ENCODE results near the gene PTPRC.
"Not testable (repeated sequence)": the region's sequence is repeated elsewhere in the genome, so short reads cannot be mapped to it uniquely, and the experiment has no call there.

PTPRC gene

GRCh38 chr1:198638894-198639635, at the start of gene PTPRC:
Gene PTPRC, plus strand, starts transcription at chr1:198639040. Its CDS starts 229 bp downstream, at chr1:198639269.
- no peak for DNase-seq (ENCODE audit: low spot score)

GRCh38 chr1:198590454-198590853, 48.4 kb upstream of the PTPRC start:
- no peak for DNase-seq (ENCODE audit: low spot score)

- DNase-seq (ENCODE audit: low spot score) = no peak
Observed at GRCh38 chr1:198595765-198596164, 43.1 kb upstream of the PTPRC start.

- DNase-seq (ENCODE audit: low spot score) = no peak
Observed at GRCh38 chr1:198597690-198598430, 41.0 kb upstream of the PTPRC start.

GRCh38 chr1:198598796-198599321, 40.0 kb upstream of the PTPRC start:
- no peak for DNase-seq (ENCODE audit: low spot score)

GRCh38 chr1:198599749-198600148, 39.1 kb upstream of the PTPRC start:
- no peak for DNase-seq (ENCODE audit: low spot score)

GRCh38 chr1:198600906-198601305, 37.9 kb upstream of the PTPRC start:
- no peak for DNase-seq (ENCODE audit: low spot score)

- DNase-seq (ENCODE audit: low spot score) = not testable (repeated sequence)
Observed at GRCh38 chr1:198601310-198601709, 37.5 kb upstream of the PTPRC start.

GRCh38 chr1:198601936-198602889, 36.6 kb upstream of the PTPRC start:
- DNase-seq (ENCODE audit: low spot score) = peak; percentile 74

- no peak for DNase-seq (ENCODE audit: low spot score)
Observed at GRCh38 chr1:198604975-198605374, 33.9 kb upstream of the PTPRC start.

GRCh38 chr1:198605406-198605805, 33.4 kb upstream of the PTPRC start:
- DNase-seq (ENCODE audit: low spot score) = no peak

- DNase-seq (ENCODE audit: low spot score) = no peak
Observed at GRCh38 chr1:198606020-198606438, 32.8 kb upstream of the PTPRC start.

- no peak for DNase-seq (ENCODE audit: low spot score)
Observed at GRCh38 chr1:198607714-198608113, 31.1 kb upstream of the PTPRC start.

- DNase-seq (ENCODE audit: low spot score) = no peak
Observed at GRCh38 chr1:198610362-198610761, 28.5 kb upstream of the PTPRC start.

GRCh38 chr1:198611219-198611618, 27.6 kb upstream of the PTPRC start:
- no peak for DNase-seq (ENCODE audit: low spot score)

- no peak for DNase-seq (ENCODE audit: low spot score)
Observed at GRCh38 chr1:198612471-198613260, 26.2 kb upstream of the PTPRC start.

- DNase-seq (ENCODE audit: low spot score) = no peak
Observed at GRCh38 chr1:198617406-198617805, 21.4 kb upstream of the PTPRC start.

GRCh38 chr1:198619375-198620140, 19.3 kb upstream of the PTPRC start:
- DNase-seq (ENCODE audit: low spot score) = no peak

GRCh38 chr1:198620218-198620617, 18.6 kb upstream of the PTPRC start:
- DNase-seq (ENCODE audit: low spot score) = no peak
